ENCODE measurements around the gene PCDHGB6.
"Not testable (repeated sequence)": the region's sequence is repeated elsewhere in the genome, so short reads cannot be mapped to it uniquely, and the experiment has no call there.

Gene PCDHGB6

DNA sequence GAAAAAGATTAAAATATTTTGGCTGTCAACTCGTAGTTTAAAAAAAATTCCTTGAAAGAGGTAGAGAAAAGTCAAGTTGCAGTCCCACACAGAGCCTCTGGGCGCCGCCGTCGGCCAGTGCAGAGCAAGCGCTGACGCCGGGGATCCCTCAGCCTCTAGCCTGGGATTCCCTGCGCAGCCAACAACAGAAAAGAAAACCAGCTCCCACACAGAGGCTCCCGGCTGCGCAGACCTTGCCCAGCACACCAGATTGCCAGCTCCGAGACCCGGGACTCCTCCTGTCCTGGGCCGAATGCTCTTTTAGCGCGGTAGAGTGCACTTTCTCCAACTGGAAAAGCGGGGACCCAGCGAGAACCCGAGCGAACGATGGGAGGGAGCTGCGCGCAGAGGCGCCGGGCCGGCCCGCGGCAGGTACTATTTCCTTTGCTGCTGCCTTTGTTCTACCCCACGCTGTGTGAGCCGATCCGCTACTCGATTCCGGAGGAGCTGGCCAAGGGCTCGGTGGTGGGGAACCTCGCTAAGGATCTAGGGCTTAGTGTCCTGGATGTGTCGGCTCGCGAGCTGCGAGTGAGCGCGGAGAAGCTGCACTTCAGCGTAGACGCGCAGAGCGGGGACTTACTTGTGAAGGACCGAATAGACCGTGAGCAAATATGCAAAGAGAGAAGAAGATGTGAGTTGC, 9.8 kb downstream of the PCDHGB6 start, which contains the start of gene PCDHGB7:
PCDHGB7 (plus strand) TSS at position 184 of the 679 bp plus-strand sequence; CDS start at position 367, 183 bp downstream.
- H2AFZ ChIP-seq (ENCODE audit: low read length); H3K4me1 ChIP-seq (ENCODE audit: insufficient read depth, low read length, poor library complexity, severe bottlenecking); H3F3A ChIP-seq (ENCODE audit: low read depth); H3K79me2 ChIP-seq (ENCODE audit: insufficient read depth, low read length); H3K9me2 ChIP-seq (replicated peaks; ENCODE audit: low read depth, low read length); H3K36me3 ChIP-seq (ENCODE audit: insufficient read depth, low read length); H4K20me1 ChIP-seq (ENCODE audit: insufficient read depth, low read length, poor library complexity, severe bottlenecking); H3K4me2 ChIP-seq (ENCODE audit: low read depth, low read length, poor library complexity, severe bottlenecking); H3K9me3 ChIP-seq (ENCODE audit: insufficient read depth, low read depth, low read length); H3K27me3 ChIP-seq (ENCODE audit: insufficient read depth, low read length, poor library complexity, severe bottlenecking); H3K9ac ChIP-seq (ENCODE audit: low read depth, low read length, poor library complexity, severe bottlenecking): not testable (repeated sequence)
- TF ChIP-seq, protein P1, sequence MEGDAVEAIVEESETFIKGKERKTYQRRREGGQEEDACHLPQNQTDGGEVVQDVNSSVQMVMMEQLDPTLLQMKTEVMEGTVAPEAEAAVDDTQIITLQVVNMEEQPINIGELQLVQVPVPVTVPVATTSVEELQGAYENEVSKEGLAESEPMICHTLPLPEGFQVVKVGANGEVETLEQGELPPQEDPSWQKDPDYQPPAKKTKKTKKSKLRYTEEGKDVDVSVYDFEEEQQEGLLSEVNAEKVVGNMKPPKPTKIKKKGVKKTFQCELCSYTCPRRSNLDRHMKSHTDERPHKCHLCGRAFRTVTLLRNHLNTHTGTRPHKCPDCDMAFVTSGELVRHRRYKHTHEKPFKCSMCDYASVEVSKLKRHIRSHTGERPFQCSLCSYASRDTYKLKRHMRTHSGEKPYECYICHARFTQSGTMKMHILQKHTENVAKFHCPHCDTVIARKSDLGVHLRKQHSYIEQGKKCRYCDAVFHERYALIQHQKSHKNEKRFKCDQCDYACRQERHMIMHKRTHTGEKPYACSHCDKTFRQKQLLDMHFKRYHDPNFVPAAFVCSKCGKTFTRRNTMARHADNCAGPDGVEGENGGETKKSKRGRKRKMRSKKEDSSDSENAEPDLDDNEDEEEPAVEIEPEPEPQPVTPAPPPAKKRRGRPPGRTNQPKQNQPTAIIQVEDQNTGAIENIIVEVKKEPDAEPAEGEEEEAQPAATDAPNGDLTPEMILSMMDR (conservative IDR thresholded peaks at IDR 0.05; ENCODE audit: low read length) = peak; percentile 60
- peak within 1 kb of the TSS; percentile 21 for H3K4me3 ChIP-seq (ENCODE audit: low read length, poor library complexity, severe bottlenecking)

DNA sequence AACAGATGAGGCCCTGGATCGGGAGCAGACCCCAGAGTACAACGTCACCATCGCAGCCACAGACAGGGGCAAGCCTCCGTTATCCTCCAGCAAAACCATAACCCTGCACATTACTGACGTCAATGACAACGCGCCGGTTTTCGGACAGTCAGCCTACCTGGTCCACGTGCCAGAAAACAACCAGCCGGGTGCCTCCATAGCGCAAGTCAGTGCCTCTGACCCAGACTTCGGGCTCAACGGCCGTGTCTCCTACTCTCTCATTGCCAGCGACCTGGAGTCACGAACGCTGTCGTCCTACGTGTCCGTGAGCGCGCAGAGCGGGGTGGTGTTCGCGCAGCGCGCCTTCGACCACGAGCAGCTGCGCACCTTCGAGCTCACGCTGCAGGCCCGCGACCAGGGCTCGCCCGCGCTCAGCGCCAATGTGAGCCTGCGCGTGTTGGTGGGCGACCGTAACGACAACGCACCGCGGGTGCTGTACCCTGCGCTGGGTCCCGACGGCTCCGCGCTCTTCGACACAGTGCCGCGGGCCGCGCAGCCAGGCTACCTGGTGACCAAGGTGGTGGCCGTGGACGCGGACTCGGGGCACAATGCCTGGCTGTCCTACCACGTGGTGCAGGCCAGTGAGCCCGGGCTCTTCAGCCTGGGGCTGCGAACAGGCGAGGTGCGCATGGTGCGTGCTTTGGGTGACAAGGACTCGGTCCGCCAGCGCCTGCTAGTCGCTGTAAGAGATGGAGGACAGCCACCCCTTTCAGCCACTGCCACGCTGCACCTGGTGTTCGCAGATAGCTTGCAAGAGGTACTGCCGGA, 11.5 kb downstream of the PCDHGB6 start:
- no peaks in the 10 kb centered on the region for H3K4me1 ChIP-seq (ENCODE audit: insufficient read depth, low read length, poor library complexity, severe bottlenecking)
- no peak overlapping the region for H3K4me2 ChIP-seq (ENCODE audit: low read depth, low read length, poor library complexity, severe bottlenecking)
- no peaks in the 10 kb centered on the region for H4K20me1 ChIP-seq (ENCODE audit: insufficient read depth, low read length, poor library complexity, severe bottlenecking)
- H3F3A ChIP-seq (ENCODE audit: low read depth) = no peaks in the 10 kb centered on the region
- no peaks in the 10 kb centered on the region for H3K36me3 ChIP-seq (ENCODE audit: insufficient read depth, low read length)
- H3K9me3 ChIP-seq (ENCODE audit: insufficient read depth, low read depth, low read length) = no peaks in the 10 kb centered on the region
- no peak overlapping the region for H2AFZ ChIP-seq (ENCODE audit: low read length)
- no peaks in the 10 kb centered on the region for H3K9me2 ChIP-seq (replicated peaks; ENCODE audit: low read depth, low read length)
- TF ChIP-seq EZH2phosphoT487 (IDR thresholded peaks at IDR 0.05; ENCODE audit: borderline replicate concordance) = no peak
- H3K79me2 ChIP-seq (ENCODE audit: insufficient read depth, low read length) = no peaks in the 10 kb centered on the region
- no peaks in the 10 kb centered on the region for H3K27me3 ChIP-seq (ENCODE audit: insufficient read depth, low read length, poor library complexity, severe bottlenecking)
- no peak overlapping the region for H3K9ac ChIP-seq (ENCODE audit: low read depth, low read length, poor library complexity, severe bottlenecking)
- H3K4me3 ChIP-seq (ENCODE audit: low read length, poor library complexity, severe bottlenecking) = no peak overlapping the region

DNA sequence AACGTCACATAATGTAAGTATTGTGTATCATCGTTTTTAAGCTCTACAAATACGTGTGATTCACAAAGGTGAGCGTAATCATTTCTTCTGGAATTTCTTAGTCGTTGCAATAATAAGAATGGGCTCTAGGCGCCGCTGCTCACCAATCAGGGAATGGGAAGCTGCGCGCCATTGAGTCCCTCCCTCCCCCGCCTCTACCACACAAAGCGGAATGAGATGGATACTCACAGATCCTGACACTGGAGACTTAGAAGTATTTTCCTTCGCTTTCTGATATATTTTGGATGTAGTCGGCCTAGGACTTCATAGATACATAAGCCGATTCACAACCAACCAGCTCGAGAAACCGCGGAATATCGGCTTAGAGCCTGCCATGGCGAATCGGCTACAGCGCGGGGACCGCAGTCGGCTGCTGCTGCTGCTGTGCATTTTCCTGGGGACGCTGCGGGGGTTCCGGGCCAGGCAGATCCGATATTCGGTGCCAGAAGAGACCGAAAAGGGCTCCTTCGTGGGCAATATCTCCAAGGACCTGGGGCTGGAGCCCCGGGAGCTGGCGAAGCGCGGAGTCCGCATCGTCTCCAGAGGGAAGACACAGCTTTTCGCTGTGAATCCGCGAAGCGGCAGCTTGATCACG, 13.2 kb downstream of the PCDHGB6 start, which contains the start of gene PCDHGA11:
PCDHGA11 (plus strand) TSS at position 197 of the 634 bp plus-strand sequence; CDS start at position 374, 177 bp downstream.
- no peaks in the 10 kb centered on the region for H3K27me3 ChIP-seq (ENCODE audit: insufficient read depth, low read length, poor library complexity, severe bottlenecking)
- no peaks in the 10 kb centered on the region for H4K20me1 ChIP-seq (ENCODE audit: insufficient read depth, low read length, poor library complexity, severe bottlenecking)
- no peak within 1 kb of the TSS for H3K4me2 ChIP-seq (ENCODE audit: low read depth, low read length, poor library complexity, severe bottlenecking)
- H3K4me3 ChIP-seq (ENCODE audit: low read length, poor library complexity, severe bottlenecking) = no peak within 1 kb of the TSS
- H3K36me3 ChIP-seq (ENCODE audit: insufficient read depth, low read length) = no peaks in the 10 kb centered on the region
- H3K79me2 ChIP-seq (ENCODE audit: insufficient read depth, low read length) = no peaks in the 10 kb centered on the region
- no peak within 1 kb of the TSS for H2AFZ ChIP-seq (ENCODE audit: low read length)
- TF ChIP-seq, protein P1 (conservative IDR thresholded peaks at IDR 0.05; ENCODE audit: low read length) = peak; percentile 55
- TF ChIP-seq EZH2phosphoT487 (IDR thresholded peaks at IDR 0.05; ENCODE audit: borderline replicate concordance) = no peak
- no peaks in the 10 kb centered on the region for H3K4me1 ChIP-seq (ENCODE audit: insufficient read depth, low read length, poor library complexity, severe bottlenecking)
- H3F3A ChIP-seq (ENCODE audit: low read depth) = no peaks in the 10 kb centered on the region
- no peak within 1 kb of the TSS for H3K9ac ChIP-seq (ENCODE audit: low read depth, low read length, poor library complexity, severe bottlenecking)
- H3K9me3 ChIP-seq (ENCODE audit: insufficient read depth, low read depth, low read length) = no peaks in the 10 kb centered on the region
- H3K9me2 ChIP-seq (replicated peaks; ENCODE audit: low read depth, low read length) = no peaks in the 10 kb centered on the region

Data from Loucy (cell line).